GM13976 (cell line): ENCODE measurements around the gene ADAMTS8.

ENCODE experiments used
- DNase-seq: peaks from one replicate; pipeline ENCODE4 v3.0.0; 2012; ENCODE audit warnings: low spot score
- in situ Hi-C: fragments of 300-500 bp; cut with MboI; formaldehyde crosslinking; loops from one replicate; pipeline ENCODE4 v1.12.0; 2022; ENCODE audit warnings: low sequenced_read_pairs, mixed read lengths, inconsistent platforms; ENCODE audit not compliant: unreplicated experiment
- TF ChIP-seq, protein P1 (sequence below): IDR thresholded peaks from 2 replicates; pipeline ENCODE4 v1.5.1; 2012; ENCODE audit warnings: borderline replicate concordance, mild to moderate bottlenecking; ENCODE audit not compliant: insufficient read depth; ENCODE audit errors: extremely low read depth, missing control alignments, control extremely low read depth

Gene ADAMTS8

DNA sequence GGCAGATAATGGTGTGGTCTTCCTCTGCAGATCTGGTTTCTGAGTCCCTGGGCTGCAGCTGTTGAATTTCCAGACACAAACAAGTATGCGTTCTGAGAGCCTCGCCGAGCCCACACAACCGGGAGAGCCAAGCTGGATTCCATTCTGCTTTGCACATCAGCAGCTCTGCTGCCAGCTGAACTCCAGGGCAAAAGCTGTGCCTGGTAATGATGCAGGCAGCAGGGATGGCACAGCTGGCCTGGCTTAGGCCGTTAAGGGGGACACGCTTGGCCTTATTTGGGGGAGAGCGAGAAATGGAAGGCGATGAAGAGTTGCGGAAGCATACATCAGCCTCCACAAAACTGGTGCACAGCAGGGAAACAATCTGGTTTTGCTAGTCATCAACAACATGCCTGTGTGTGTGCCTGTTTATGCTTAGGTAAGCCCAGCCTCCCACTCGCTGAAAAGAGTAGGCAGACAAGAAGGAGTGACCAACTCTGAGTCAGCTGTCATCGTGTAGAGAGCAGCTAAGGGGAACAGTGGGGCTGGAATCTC, 25.1 kb downstream of the ADAMTS8 start:
- TF ChIP-seq, protein P1, sequence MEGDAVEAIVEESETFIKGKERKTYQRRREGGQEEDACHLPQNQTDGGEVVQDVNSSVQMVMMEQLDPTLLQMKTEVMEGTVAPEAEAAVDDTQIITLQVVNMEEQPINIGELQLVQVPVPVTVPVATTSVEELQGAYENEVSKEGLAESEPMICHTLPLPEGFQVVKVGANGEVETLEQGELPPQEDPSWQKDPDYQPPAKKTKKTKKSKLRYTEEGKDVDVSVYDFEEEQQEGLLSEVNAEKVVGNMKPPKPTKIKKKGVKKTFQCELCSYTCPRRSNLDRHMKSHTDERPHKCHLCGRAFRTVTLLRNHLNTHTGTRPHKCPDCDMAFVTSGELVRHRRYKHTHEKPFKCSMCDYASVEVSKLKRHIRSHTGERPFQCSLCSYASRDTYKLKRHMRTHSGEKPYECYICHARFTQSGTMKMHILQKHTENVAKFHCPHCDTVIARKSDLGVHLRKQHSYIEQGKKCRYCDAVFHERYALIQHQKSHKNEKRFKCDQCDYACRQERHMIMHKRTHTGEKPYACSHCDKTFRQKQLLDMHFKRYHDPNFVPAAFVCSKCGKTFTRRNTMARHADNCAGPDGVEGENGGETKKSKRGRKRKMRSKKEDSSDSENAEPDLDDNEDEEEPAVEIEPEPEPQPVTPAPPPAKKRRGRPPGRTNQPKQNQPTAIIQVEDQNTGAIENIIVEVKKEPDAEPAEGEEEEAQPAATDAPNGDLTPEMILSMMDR: no peak
- in situ Hi-C loops: loop anchor here (25.0 kb wide), 1 partner anchor 466 kb away; no protein-coding TSS in a partner anchor
- DNase-seq: no peak

DNA sequence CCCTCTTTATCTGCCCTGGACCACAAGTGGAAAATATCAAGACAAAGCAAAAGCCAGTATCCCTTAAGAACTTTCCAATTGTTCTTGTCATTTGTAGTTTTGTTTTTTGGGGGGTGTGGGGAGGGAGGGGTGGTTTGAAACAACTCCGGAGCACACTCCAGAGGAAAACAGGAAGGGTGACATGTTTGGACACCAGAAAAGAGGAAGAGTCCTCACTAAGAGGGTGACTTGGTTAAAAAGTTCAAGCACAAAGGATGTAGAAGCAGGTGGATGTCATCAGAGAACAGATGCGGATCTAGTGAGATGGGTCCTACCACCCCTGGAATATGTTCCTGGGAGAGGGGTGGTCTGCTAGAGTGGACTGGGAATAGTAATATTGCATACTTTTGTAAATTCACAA, 25.8 kb downstream of the ADAMTS8 start:
- TF ChIP-seq, protein P1: no peak
- in situ Hi-C loops: loop anchor here (25.0 kb wide), 1 partner anchor 465 kb away; no protein-coding TSS in a partner anchor
- no peak for DNase-seq

DNA sequence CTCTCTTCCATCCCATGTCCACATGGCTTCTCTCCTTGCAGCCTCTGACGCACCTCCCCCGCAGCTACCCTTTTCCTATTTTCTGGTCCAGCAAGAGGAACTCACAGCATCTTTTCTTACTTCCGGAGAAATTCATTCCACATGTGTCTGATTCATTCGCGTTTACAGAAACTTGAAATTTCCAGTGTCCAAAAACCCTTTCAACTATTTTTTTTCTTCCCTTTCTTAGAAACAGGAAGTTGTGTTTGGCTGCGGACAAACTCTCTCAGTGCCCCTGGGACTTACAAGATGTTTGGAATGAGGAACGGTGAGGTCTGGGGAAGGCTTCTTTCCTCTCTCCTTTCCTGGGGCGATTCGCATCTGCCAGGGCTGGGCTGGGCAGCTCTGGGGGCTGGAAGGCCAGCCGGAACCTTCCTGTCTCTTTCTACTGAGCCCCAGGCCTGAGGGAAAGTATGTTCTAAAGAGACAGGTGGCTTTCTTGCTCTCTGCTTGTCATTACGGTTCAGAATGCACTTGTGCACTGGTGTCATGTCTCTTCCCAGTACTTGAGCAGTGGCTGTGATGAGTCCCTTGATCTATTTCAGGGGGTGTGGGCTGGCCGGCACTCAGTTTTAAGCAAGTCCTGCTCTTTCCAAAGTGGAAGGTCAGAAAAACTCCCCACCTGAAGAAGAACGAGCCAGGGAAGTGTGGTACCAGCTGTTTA, 27.5 kb downstream of the ADAMTS8 start:
- TF ChIP-seq, protein P1: no peak
- no peak for DNase-seq
- in situ Hi-C loops: loop anchor here (25.0 kb wide), 1 partner anchor 464 kb away; no protein-coding TSS in a partner anchor

DNA sequence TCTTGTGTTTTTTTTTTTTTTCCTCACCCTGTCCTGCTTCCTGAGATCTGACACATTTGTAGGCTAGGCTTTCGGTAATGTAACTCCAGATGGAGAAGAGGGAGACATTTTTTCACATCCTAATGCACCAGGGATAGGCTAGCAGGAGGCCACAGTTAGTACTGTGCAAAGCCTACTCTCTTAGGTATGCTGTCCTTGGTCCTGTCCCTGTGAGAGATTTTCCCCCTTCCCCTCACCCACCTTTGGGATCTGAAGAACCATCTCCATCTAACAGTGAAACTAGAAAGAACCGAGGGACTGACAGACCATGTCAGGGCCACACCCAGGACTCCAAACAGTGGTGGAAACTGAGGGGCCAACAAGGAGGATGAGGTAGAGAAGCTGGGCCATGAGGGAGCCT, 29.2 kb downstream of the ADAMTS8 start:
- TF ChIP-seq, protein P1: no peak
- DNase-seq: no peak
- in situ Hi-C loops: no loop called here

DNA sequence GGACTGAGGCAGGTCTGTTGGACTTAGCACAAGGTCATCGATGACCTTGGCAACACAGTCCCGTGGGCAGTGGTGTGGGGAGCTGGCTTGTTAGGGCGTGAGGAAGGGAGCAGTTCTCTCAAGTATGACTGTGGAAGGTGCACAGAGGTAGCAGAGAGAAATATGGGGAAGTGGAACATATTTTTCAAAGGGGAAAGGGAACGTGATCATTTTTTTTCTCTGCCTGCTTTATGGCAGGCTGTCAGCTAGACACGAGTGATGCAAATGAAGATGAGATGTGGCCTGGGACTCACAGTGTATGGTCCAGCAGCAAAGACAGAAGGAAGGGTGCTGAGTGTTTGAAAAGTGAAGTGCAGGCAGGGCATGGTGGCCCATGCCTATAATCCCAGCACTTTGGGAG, 30.6 kb downstream of the ADAMTS8 start:
- TF ChIP-seq, protein P1: no peak
- in situ Hi-C loops: no loop called here
- no peak for DNase-seq

DNA sequence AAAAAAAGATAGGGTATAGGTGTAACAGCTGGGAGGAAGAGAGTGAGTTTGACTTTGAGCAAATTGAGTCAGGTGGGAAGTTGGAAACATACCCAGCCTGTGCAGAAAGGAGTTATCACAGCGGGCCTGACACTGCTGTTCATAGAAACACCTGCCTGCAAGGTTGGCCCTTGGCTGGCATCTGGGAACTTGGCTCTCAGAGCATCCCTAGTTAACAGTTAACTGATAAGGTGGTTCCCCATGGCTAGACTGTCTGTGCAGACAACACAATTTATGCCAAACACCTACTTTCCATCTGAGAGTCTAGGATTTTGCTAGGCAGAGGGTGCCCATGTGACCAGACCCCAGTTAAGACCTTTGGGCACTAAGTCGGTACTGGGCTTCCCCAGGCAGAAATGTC, 31.4 kb downstream of the ADAMTS8 start:
- TF ChIP-seq, protein P1: no peak
- in situ Hi-C loops: no loop called here
- no peak for DNase-seq

DNA sequence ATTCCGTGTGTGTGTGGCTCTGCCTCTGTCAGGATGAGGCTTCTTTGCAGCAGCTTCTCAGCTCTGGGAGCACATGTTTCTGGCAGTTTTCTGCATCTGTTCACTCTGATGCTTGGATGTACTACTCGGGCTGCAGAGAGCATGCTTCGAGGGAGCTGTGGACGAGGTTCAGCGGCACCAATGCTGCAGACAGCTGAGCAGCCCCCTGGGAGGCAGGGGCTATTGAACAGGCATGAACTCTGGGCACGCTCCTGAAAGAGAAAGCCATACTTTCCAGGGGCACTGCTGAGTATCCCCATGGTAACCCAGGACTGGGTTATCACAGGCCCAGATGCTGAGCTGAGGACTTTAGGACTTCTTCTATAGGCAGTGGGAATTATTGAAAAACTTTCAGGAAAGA, 33.8 kb downstream of the ADAMTS8 start:
- DNase-seq: no peak
- in situ Hi-C loops: no loop called here
- TF ChIP-seq, protein P1: no peak
